Uterus (tissue), 2 donors: ENCODE data around the gene MRPL51.

Experiments
- POLR2A ChIP-seq, 2 donors: fragments of 450-650 bp; IDR thresholded peaks; one replicate each; pipeline ENCODE4 v1.6.1; 2016; ENCODE audit warnings: antibody characterized with exemption in 2 of 2, mild to moderate bottlenecking in 1 of 2, moderate library complexity in 1 of 2
- TF ChIP-seq, protein P1 (sequence below), 4 experiments: fragments of 200-600 bp in 2 of 4; fragments of 450-650 bp in 2 of 4; sonication (generic) in 2 of 4; IDR thresholded peaks; one replicate each; pipeline ENCODE4 v1.5.1; 2016 to 2019; ENCODE audit warnings: antibody characterized with exemption in 4 of 4, mild to moderate bottlenecking in 2 of 4, moderate library complexity in 1 of 4

DNA sequence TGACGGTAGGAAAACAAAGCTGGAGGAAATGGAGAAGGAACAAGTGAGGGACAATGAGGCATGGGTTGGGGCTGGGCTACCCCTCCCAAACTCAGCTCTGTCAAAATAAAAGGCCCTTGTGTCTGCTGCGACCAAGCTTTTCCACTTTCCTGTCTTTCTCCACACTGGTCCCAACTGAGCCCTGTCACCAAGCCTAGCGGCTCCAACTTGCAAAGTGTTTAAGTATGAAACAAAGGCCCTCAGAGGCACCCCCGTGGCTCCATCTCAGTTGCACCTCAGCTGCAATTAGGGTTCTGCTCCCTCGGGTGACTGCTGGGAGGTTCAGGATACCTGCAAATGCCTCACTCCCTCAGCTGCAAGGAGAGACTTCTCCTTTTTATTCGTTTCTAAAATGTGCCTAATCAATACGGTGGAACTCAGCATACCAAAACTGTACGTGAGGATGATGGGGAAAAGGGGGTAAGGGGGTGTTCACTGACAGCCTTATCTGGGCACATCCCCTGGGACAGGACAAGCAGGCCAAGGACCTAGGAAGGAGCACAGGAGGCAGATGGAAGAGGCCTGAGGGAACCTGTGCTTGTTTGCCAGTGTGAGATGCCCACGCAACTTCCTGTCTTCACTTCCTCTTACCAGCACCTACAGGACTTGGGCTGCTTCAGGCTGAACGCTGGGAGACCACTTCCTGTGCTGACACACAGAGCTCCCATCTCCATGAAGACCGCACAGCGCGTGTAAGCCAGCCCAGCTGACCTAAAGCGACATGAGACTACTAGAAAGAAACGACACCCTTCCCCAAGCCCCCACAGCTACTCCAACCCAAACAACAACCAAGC is 31.4 kb downstream of the MRPL51 start:
- TF ChIP-seq, protein P1, sequence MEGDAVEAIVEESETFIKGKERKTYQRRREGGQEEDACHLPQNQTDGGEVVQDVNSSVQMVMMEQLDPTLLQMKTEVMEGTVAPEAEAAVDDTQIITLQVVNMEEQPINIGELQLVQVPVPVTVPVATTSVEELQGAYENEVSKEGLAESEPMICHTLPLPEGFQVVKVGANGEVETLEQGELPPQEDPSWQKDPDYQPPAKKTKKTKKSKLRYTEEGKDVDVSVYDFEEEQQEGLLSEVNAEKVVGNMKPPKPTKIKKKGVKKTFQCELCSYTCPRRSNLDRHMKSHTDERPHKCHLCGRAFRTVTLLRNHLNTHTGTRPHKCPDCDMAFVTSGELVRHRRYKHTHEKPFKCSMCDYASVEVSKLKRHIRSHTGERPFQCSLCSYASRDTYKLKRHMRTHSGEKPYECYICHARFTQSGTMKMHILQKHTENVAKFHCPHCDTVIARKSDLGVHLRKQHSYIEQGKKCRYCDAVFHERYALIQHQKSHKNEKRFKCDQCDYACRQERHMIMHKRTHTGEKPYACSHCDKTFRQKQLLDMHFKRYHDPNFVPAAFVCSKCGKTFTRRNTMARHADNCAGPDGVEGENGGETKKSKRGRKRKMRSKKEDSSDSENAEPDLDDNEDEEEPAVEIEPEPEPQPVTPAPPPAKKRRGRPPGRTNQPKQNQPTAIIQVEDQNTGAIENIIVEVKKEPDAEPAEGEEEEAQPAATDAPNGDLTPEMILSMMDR (IDR thresholded peaks at IDR 0.05): no peak
- TF ChIP-seq POLR2A (IDR thresholded peaks at IDR 0.05): no peak
